Activated CD8-positive, alpha-beta T cell treated with anti-CD3 and anti-CD28 coated beads, Interleukin-2, amount 10 ng/mL, durations not matched to agents 7 days and 5 days (primary cell): ENCODE measurements around the gene GPHN. TPM values are rescaled to one million over a fixed set of nuclear protein-coding genes. Genes with fewer than 3 reads are reported as not detected.

Source experiments
- ATAC-seq: fragments of 150-1000 bp; cut with Tn5 transposase; one replicate; pipeline ENCODE4 v1.10.0; 2021; ENCODE audit warnings: moderate library complexity
- CTCF ChIA-PET: fragments of 350-600 bp; sonication (Branson Sonifier 250); formaldehyde crosslinking; loops from one replicate; lab custom pipeline; 2021; ENCODE audit warnings: antibody characterized with exemption; lab: Charles Lee
- POLR2A ChIA-PET: fragments of 350-600 bp; sonication (Branson Sonifier 250); formaldehyde crosslinking; loops from one replicate; lab custom pipeline; 2021; ENCODE audit warnings: antibody characterized with exemption; lab: Charles Lee
- DNase-seq: peaks from one replicate; pipeline ENCODE4 v3.0.0-alpha.2; 2020
- H3K27ac Mint-ChIP-seq: one replicate; pipeline ENCODE4 v1.8.0; 2021; ENCODE audit warnings: mild to moderate bottlenecking, mixed read lengths
- H3K27me3 Mint-ChIP-seq: one replicate; pipeline ENCODE4 v1.8.0; 2021; ENCODE audit warnings: low read depth, mixed read lengths
- H3K36me3 Mint-ChIP-seq: one replicate; pipeline ENCODE4 v1.8.0; 2021; ENCODE audit warnings: low read depth, mixed read lengths
- H3K4me1 Mint-ChIP-seq: one replicate; pipeline ENCODE4 v1.8.0; 2021; ENCODE audit warnings: low read depth, mixed read lengths
- H3K4me3 Mint-ChIP-seq: one replicate; pipeline ENCODE4 v1.8.0; 2021; ENCODE audit warnings: mild to moderate bottlenecking, mixed read lengths
- H3K9me3 Mint-ChIP-seq: one replicate; pipeline ENCODE4 v1.8.0; 2022; ENCODE audit warnings: mixed read lengths; ENCODE audit not compliant: insufficient read depth
- total RNA-seq, 2 experiments: library from RNA; stranded (reverse); gene quantifications; one replicate each; pipeline ENCODE4 v1.2.3, GENCODE V29; 2021

The GPHN gene
- total RNA-seq, 2 experiments from 2014 or later: 14.4 to 15.9 TPM

- Mint-ChIP-seq H3K4me1 (no peaks in the 10 kb centered on the region), H3K36me3 (no peaks in the 10 kb centered on the region), H3K27me3 (no peaks in the 10 kb centered on the region), H3K9me3 (no peaks in the 10 kb centered on the region), H3K4me3 (no peak overlapping the region), H3K27ac (no peak overlapping the region)
- DNase-seq (no peak), ATAC-seq (no peak)
- ChIA-PET POLR2A (interaction anchor here (0.6 kb wide), 1 partner anchor 1610 kb away, joined by 3 read pairs; no protein-coding TSS in a partner anchor), CTCF (no interaction called here)
Observed at GRCh38 chr14:67079846-67080245, 571.9 kb downstream of the GPHN start.

DNA sequence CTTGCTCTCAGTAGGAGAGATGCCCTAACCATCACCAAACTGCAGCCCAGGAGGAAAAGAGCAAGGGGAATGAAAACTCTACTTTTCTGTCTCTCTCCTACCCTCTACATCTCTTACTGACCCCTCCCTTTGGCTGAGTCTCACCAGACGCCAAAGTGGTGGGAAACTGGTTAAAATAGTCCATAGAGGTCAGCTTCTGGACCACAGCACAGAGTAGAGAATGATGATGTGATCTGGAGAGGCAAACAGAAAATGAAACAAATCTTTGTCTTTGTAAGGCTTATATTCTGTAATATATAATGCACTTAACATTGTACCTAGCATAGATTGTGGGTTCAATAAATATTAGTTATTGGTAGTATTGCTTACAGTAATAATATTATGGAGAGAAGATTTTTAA is 600.3 kb downstream of the GPHN start:
- CTCF ChIA-PET: no interaction called here

GRCh38 chr14:67111022-67111421 is 603.1 kb downstream of the GPHN start:
- ChIA-PET POLR2A (no interaction called here), CTCF (no interaction called here)
- H3K4me3 Mint-ChIP-seq: no peak overlapping the region
- ATAC-seq (no peak), DNase-seq (no peak)
- H3K36me3 Mint-ChIP-seq: peaks cover 7% of the 10 kb centered on the region
- H3K27ac Mint-ChIP-seq: no peak overlapping the region
- no peaks in the 10 kb centered on the region for H3K4me1 Mint-ChIP-seq
- no peaks in the 10 kb centered on the region for H3K27me3 Mint-ChIP-seq
- H3K9me3 Mint-ChIP-seq: peaks cover 6% of the 10 kb centered on the region

More for the DNA sequence above, 600.3 kb downstream of the GPHN start:
- no peaks in the 10 kb centered on the region for H3K4me1 Mint-ChIP-seq
- ATAC-seq: no peak
- no peak overlapping the region for H3K4me3 Mint-ChIP-seq
- H3K36me3 Mint-ChIP-seq: peaks cover 11% of the 10 kb centered on the region
- H3K9me3 Mint-ChIP-seq: peaks cover 26% of the 10 kb centered on the region
- POLR2A ChIA-PET: no interaction called here
- no peak overlapping the region for H3K27ac Mint-ChIP-seq
- no peaks in the 10 kb centered on the region for H3K27me3 Mint-ChIP-seq
- DNase-seq: no peak

- DNase-seq (no peak), ATAC-seq (no peak)
- Mint-ChIP-seq H3K27ac (no peak overlapping the region), H3K36me3 (no peaks in the 10 kb centered on the region), H3K27me3 (no peaks in the 10 kb centered on the region), H3K9me3 (no peaks in the 10 kb centered on the region), H3K4me3 (no peak overlapping the region), H3K4me1 (no peaks in the 10 kb centered on the region)
- POLR2A ChIA-PET: no interaction called here
- CTCF ChIA-PET: no interaction called here
Observed at GRCh38 chr14:67112344-67112743, 604.4 kb downstream of the GPHN start.

- Mint-ChIP-seq H3K4me3 (no peak overlapping the region), H3K36me3 (peaks cover 5% of the 10 kb centered on the region), H3K27me3 (no peaks in the 10 kb centered on the region), H3K9me3 (no peaks in the 10 kb centered on the region), H3K4me1 (no peaks in the 10 kb centered on the region), H3K27ac (no peak overlapping the region)
- ATAC-seq (no peak), DNase-seq (no peak)
- ChIA-PET CTCF (no interaction called here), POLR2A (no interaction called here)
Observed at GRCh38 chr14:67127174-67127573, 619.2 kb downstream of the GPHN start.

GRCh38 chr14:67129768-67130167 is 621.8 kb downstream of the GPHN start:
- H3K27ac Mint-ChIP-seq: no peak overlapping the region
- H3K36me3 Mint-ChIP-seq: no peaks in the 10 kb centered on the region
- ATAC-seq: no peak
- H3K4me1 Mint-ChIP-seq: no peaks in the 10 kb centered on the region
- ChIA-PET POLR2A (no interaction called here), CTCF (no interaction called here)
- DNase-seq: no peak
- no peaks in the 10 kb centered on the region for H3K9me3 Mint-ChIP-seq
- no peaks in the 10 kb centered on the region for H3K27me3 Mint-ChIP-seq
- no peak overlapping the region for H3K4me3 Mint-ChIP-seq

- ChIA-PET POLR2A (no interaction called here), CTCF (interaction anchor here (1.4 kb wide), 1 partner anchor 154 kb away, joined by 3 read pairs; no protein-coding TSS in a partner anchor)
- no peaks in the 10 kb centered on the region for H3K27me3 Mint-ChIP-seq
- H3K9me3 Mint-ChIP-seq: no peaks in the 10 kb centered on the region
- DNase-seq: no peak
- no peak overlapping the region for H3K4me3 Mint-ChIP-seq
- no peaks in the 10 kb centered on the region for H3K4me1 Mint-ChIP-seq
- H3K36me3 Mint-ChIP-seq: no peaks in the 10 kb centered on the region
- no peak overlapping the region for H3K27ac Mint-ChIP-seq
- ATAC-seq: no peak
Observed at GRCh38 chr14:67131691-67132090, 623.7 kb downstream of the GPHN start.

DNA sequence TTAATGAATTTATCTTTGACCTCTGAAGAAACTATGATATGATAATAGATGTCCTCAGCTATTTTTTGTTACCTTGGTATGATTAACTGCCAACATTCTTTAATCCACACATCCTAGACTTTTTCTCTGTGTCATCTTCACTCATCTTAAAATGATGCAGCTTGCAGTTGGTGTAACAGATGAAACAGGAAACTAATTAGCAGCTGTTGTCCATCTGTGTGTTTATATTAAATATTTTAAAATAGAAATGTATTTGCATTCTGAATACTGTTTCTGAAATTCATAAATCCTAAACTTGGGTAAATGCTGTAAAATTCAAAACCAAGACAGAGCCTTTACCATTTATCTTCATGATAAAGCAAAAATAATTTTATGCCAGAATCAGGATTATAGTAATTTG is 625.2 kb downstream of the GPHN start:
- no peaks in the 10 kb centered on the region for H3K27me3 Mint-ChIP-seq
- no peaks in the 10 kb centered on the region for H3K9me3 Mint-ChIP-seq
- ChIA-PET POLR2A (no interaction called here), CTCF (interaction anchor here (0.7 to 1.1 kb wide), 2 partner anchors 9 to 476 kb away, joined by 3 read pairs; no protein-coding TSS in a partner anchor)
- DNase-seq: no peak
- ATAC-seq: no peak
- H3K27ac Mint-ChIP-seq: no peak overlapping the region
- no peaks in the 10 kb centered on the region for H3K4me1 Mint-ChIP-seq
- H3K36me3 Mint-ChIP-seq: no peaks in the 10 kb centered on the region
- no peak overlapping the region for H3K4me3 Mint-ChIP-seq

GRCh38 chr14:67133595-67134441 is 625.9 kb downstream of the GPHN start:
- H3K27me3 Mint-ChIP-seq: no peaks in the 10 kb centered on the region
- POLR2A ChIA-PET: no interaction called here
- no peak overlapping the region for H3K27ac Mint-ChIP-seq
- H3K4me3 Mint-ChIP-seq: no peak overlapping the region
- no peaks in the 10 kb centered on the region for H3K36me3 Mint-ChIP-seq
- no peak for DNase-seq
- CTCF ChIA-PET: interaction anchor here (1.1 kb wide), 1 partner anchor 8 kb away, joined by 3 read pairs; no protein-coding TSS in a partner anchor
- H3K9me3 Mint-ChIP-seq: no peaks in the 10 kb centered on the region
- no peaks in the 10 kb centered on the region for H3K4me1 Mint-ChIP-seq
- ATAC-seq: no peak

GRCh38 chr14:67137744-67138371 is 629.9 kb downstream of the GPHN start:
- POLR2A ChIA-PET: no interaction called here

DNA sequence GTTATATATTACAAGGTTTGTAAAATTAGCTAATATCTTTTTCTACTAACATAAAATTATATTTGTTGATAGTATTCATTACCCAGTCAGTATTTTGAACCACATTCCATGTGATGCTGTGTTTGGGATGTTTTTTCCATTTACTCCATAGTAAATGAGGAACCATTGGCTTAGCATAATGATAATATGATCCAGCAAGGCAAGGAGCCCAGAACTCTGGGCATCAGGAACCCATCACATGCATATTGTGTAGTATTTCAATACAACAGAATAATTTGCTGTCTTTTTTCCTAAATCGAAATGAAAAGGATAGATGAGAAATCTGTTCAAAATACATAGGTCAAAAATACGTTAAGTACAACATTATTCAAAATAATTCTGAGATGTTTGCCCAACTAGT is 632.6 kb downstream of the GPHN start:
- no peaks in the 10 kb centered on the region for H3K4me1 Mint-ChIP-seq
- H3K4me3 Mint-ChIP-seq: no peak overlapping the region
- ATAC-seq: no peak
- ChIA-PET POLR2A (interaction anchor here (0.6 kb wide), 1 partner anchor 645 kb away, joined by 3 read pairs; no protein-coding TSS in a partner anchor), CTCF (no interaction called here)
- no peaks in the 10 kb centered on the region for H3K27me3 Mint-ChIP-seq
- no peak for DNase-seq
- H3K9me3 Mint-ChIP-seq: no peaks in the 10 kb centered on the region
- no peak overlapping the region for H3K27ac Mint-ChIP-seq
- H3K36me3 Mint-ChIP-seq: peaks cover 3% of the 10 kb centered on the region

More at GRCh38 chr14:67137744-67138371, 629.9 kb downstream of the GPHN start:
- Mint-ChIP-seq H3K4me1 (no peaks in the 10 kb centered on the region), H3K27me3 (no peaks in the 10 kb centered on the region), H3K36me3 (no peaks in the 10 kb centered on the region), H3K27ac (no peak overlapping the region), H3K4me3 (no peak overlapping the region), H3K9me3 (no peaks in the 10 kb centered on the region)
- CTCF ChIA-PET: interaction anchor here (1.4 kb wide), 1 partner anchor 514 kb away, joined by 4 read pairs; no protein-coding TSS in a partner anchor
- ATAC-seq: no peak
- DNase-seq: no peak
